ENCODE measurements around the gene CHD1. TPM values are rescaled to one million over a fixed set of nuclear protein-coding genes. Genes with fewer than 3 reads are reported as not detected.

The CHD1 gene
- total RNA-seq, 4 donors from 2014 or later = 43.5 to 120 (median 69.5) TPM

GRCh38 chr5:98934546-98934945 is 5.7 kb upstream of the CHD1 start:
- Histone ChIP-seq H3K36me3 (no peaks in the 10 kb centered on the region), H3K27me3 (no peaks in the 10 kb centered on the region), H3K27ac (peak overlapping the region in 2 of 4 donors; percentile 55 to 68), H3K4me1 (peaks cover 0 to 14% (median 5%) of the 10 kb centered on the region in 4 donors), H3K9me3 (no peaks in the 10 kb centered on the region), H3K4me3 (no peak overlapping the region)
- TF ChIP-seq POLR2A (IDR thresholded peaks at IDR 0.05) (no peak), CTCF (IDR thresholded peaks at IDR 0.05) (no peak)
- DNase-seq = no peak

- peak overlapping the region; percentile 29 to 68 (median 52) for H3K27ac ChIP-seq
- TF ChIP-seq POLR2A (IDR thresholded peaks at IDR 0.05) (no peak), CTCF (IDR thresholded peaks at IDR 0.05) (no peak)
- peak in 1 of 3 donors; percentile 26 for DNase-seq
- no peaks in the 10 kb centered on the region for H3K36me3 ChIP-seq
- H3K4me3 ChIP-seq = no peak overlapping the region
- H3K4me1 ChIP-seq = peaks cover 0 to 14% (median 5%) of the 10 kb centered on the region in 4 donors
- no peaks in the 10 kb centered on the region for H3K9me3 ChIP-seq
- H3K27me3 ChIP-seq = no peaks in the 10 kb centered on the region
Observed at GRCh38 chr5:98933445-98934072, 4.8 kb upstream of the CHD1 start.

GRCh38 chr5:98930972-98931762 is 2.4 kb upstream of the CHD1 start:
- no peaks in the 10 kb centered on the region for H3K9me3 ChIP-seq
- TF ChIP-seq CTCF (IDR thresholded peaks at IDR 0.05) (no peak), POLR2A (IDR thresholded peaks at IDR 0.05) (no peak)
- H3K4me3 ChIP-seq = no peak overlapping the region
- H3K4me1 ChIP-seq = peaks cover 0 to 20% (median 7%) of the 10 kb centered on the region in 4 donors
- no peaks in the 10 kb centered on the region for H3K36me3 ChIP-seq
- H3K27ac ChIP-seq = peak overlapping the region in 1 of 4 donors; percentile 99
- no peak for DNase-seq
- no peaks in the 10 kb centered on the region for H3K27me3 ChIP-seq

- TF ChIP-seq CTCF (IDR thresholded peaks at IDR 0.05) (no peak), POLR2A (IDR thresholded peaks at IDR 0.05) (no peak)
- DNase-seq = peak in 2 of 3 donors; percentile 52 to 54
Observed at GRCh38 chr5:98929710-98930298, 997 bp upstream of the CHD1 start.

GRCh38 chr5:98927989-98928872 is 576 bp downstream of the CHD1 start:
- Histone ChIP-seq H3K4me1 (peaks cover 0 to 27% (median 10%) of the 10 kb centered on the region in 4 donors), H3K4me3 (peak overlapping the region; percentile 75 to 88 (median 84)), H3K9me3 (no peaks in the 10 kb centered on the region), H3K27ac (peak overlapping the region; percentile 96 to 100 (median 100)), H3K36me3 (peaks cover 0 to 25% (median 0%) of the 10 kb centered on the region in 3 donors), H3K27me3 (no peaks in the 10 kb centered on the region)
- peak; percentile 60 to 80 (median 79) for DNase-seq
- no peak for TF ChIP-seq CTCF (IDR thresholded peaks at IDR 0.05)
- TF ChIP-seq POLR2A (IDR thresholded peaks at IDR 0.05) = no peak

More at GRCh38 chr5:98929710-98930298, 997 bp upstream of the CHD1 start:
- H3K36me3 ChIP-seq = peaks cover 0 to 10% (median 0%) of the 10 kb centered on the region in 3 donors
- peak overlapping the region; percentile 96 to 100 (median 100) for H3K27ac ChIP-seq
- peak overlapping the region; percentile 75 to 88 (median 84) for H3K4me3 ChIP-seq
- H3K9me3 ChIP-seq = no peaks in the 10 kb centered on the region
- no peaks in the 10 kb centered on the region for H3K27me3 ChIP-seq
- H3K4me1 ChIP-seq = peaks cover 0 to 30% (median 10%) of the 10 kb centered on the region in 4 donors

All from Peyer's patch (tissue), 4 donors.